GM18499 (cell line): ENCODE data around the gene ANKRD17.

Source experiments
- ATAC-seq: cut with Tn5 transposase; IDR thresholded peaks from one replicate; pipeline ENCODE4 v1.9.1; 2021; ENCODE audit warnings: moderate number of reproducible peaks; ENCODE audit not compliant: insufficient read depth, unreplicated experiment

ANKRD17 gene

DNA sequence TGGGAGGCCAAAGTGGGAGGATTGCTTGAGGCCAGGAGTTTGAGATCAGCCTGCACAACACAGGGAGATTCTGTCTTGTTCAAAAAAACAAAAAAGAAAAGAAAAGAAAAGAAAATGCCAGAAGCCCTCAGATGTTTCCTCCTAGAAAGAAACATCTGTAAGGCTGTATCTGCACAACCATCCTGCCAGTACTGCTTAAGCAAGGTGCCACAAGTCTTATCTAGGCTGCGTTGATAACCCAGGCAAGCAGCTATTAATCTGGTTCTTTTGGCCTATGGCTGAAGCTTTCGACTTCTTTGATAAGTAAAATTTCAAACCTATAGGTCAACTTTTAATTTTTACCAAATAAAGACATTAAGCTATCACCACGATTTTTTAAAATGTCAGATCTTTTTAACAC lies 192.2 kb downstream of the ANKRD17 start:
- ATAC-seq, result no peak

GRCh38 chr4:73064536-73064935 lies 194.1 kb downstream of the ANKRD17 start:
- no peak for ATAC-seq

DNA sequence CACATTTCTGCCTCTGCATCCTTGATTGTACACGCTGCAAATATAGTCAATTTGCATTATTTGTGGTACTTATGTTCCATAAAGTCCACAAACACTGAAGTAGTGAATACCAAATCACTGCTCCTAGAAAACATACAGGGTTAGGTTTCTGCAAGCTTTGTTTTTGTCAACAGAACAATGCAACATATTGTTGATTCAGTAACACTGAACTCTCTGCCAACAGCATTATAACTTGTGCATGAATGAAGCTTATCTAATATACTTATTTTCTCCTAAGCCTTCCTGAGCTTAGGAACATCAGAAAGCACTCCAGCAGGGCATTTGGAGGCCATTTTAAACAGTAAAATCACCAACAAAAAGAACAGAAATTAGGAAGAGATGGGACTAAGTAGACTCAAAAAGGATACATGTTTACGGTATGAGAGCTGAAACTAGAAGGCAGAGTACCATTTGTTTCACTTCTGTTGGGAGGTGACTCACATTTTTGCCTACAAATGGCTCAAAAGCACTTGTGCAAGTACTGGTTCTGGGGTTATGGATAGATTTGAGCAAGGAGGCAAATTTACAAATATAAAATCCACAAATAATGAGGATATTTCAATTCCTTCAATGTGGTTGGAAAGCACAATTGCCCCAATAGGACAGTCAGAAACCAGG lies 203.2 kb downstream of the ANKRD17 start:
- ATAC-seq, result peak; percentile 74

DNA sequence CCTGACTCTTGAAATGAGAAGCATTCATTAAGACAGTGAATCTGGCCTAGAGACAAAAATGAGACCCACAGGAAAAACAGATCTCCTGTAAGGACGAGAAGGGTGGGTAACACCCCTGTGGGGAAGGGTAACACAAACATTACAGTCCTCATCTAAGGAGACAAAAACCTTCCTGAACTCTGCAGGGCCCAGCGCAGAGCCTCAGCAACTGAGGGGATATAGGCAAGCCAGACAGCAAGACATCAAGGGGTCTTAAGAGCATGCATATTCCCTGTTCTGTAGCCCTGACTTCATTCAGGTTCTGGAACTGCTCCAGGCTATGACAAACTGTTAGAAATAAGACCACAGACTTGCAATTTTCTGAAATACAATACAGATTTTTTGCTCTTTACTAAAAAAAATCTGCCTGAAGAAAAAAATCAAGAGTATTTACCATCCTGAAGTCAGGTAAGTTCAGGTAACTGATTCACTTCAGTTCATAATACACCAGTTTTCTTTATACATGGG lies 204.6 kb downstream of the ANKRD17 start:
- no peak for ATAC-seq

DNA sequence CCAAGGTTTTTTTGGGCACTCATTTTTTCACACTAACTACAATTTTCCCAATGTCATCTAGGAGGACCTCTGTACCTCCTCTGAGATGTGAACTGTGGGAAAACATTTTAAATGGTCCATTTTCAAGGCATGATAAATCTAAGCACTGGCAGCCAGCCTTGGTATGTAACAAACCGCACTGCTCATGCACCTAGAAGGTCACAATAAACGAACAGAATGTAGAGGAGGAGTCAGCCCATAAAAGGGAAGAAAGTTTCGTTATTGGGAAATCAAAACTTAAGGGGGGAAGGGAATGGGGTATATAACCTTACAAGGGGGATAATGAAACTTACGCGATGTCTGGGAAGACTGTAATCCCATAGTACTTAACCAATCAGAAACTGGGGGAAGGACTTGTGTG lies 205.5 kb downstream of the ANKRD17 start:
- no peak for ATAC-seq

- no peak for ATAC-seq
Observed at GRCh38 chr4:73051625-73052024, 207.0 kb downstream of the ANKRD17 start.

GRCh38 chr4:73045879-73046278 lies 212.7 kb downstream of the ANKRD17 start:
- ATAC-seq, result no peak

GRCh38 chr4:73037057-73037456 lies 221.5 kb downstream of the ANKRD17 start:
- ATAC-seq, result no peak

GRCh38 chr4:73036123-73036522 lies 222.5 kb downstream of the ANKRD17 start:
- no peak for ATAC-seq

- no peak for ATAC-seq
Observed at GRCh38 chr4:73034896-73035295, 223.7 kb downstream of the ANKRD17 start.

GRCh38 chr4:73028621-73029020 lies 230.0 kb downstream of the ANKRD17 start:
- no peak for ATAC-seq
